Thymus (tissue), 11 donors: Measurements from ENCODE around the gene PLBD1. TPM values are rescaled to one million over a fixed set of nuclear protein-coding genes. Genes with fewer than 3 reads are reported as not detected.

ENCODE experiments used
- DNase-seq, 9 donors: peaks; one replicate each; pipeline ENCODE4 v3.0.0-alpha.2; 2013; ENCODE audit warnings: low spot score in 9 of 9, low read depth in 6 of 9, missing footprints in 1 of 9
- H3K27ac ChIP-seq, 2 donors: one replicate each; pipeline ENCODE4 v1.5.1; 2013; ENCODE audit warnings: control low read depth in 1 of 2, low read depth in 1 of 2, low read length in 1 of 2, mild to moderate bottlenecking in 1 of 2, moderate library complexity in 1 of 2
- H3K27me3 ChIP-seq, 2 donors: one replicate each; pipeline ENCODE4 v1.5.1; 2013; ENCODE audit warnings: low read length in 1 of 2; ENCODE audit not compliant: control insufficient read depth in 2 of 2, insufficient read depth in 1 of 2
- H3K36me3 ChIP-seq, 2 donors: one replicate each; pipeline ENCODE4 v1.5.1; 2013; ENCODE audit warnings: low read length in 1 of 2, mild to moderate bottlenecking in 1 of 2, moderate library complexity in 1 of 2; ENCODE audit not compliant: control insufficient read depth in 2 of 2, insufficient read depth in 2 of 2
- H3K4me1 ChIP-seq, 2 donors: one replicate each; pipeline ENCODE4 v1.5.1; 2013; ENCODE audit warnings: low read length in 2 of 2; ENCODE audit not compliant: control insufficient read depth in 2 of 2, insufficient read depth in 2 of 2
- H3K4me3 ChIP-seq, 2 donors: one replicate each; pipeline ENCODE4 v1.5.1; 2013; ENCODE audit warnings: low read length in 2 of 2, control low read depth in 1 of 2, mild to moderate bottlenecking in 1 of 2
- H3K9me3 ChIP-seq, 2 donors: one replicate each; pipeline ENCODE4 v1.5.1; 2013; ENCODE audit warnings: low read length in 1 of 2, mild to moderate bottlenecking in 1 of 2; ENCODE audit not compliant: control insufficient read depth in 2 of 2, insufficient read depth in 1 of 2
- WGBS: extraction: QIAGEN DNeasy Blood & Tissue Kit; methylation state at CpG from one replicate; pipeline ENCODE4 v1.1.7; 2013; 5-methylcytosine and 5-hydroxymethylcytosine counted together
- polyA plus RNA-seq: library from polyadenylated mRNA; stranded (reverse); fragments of 200-250 nt; gene quantifications from one replicate; pipeline ENCODE4 v1.2.3, GENCODE V29; 2013
- total RNA-seq: library from RNA; stranded (reverse); fragments of 120-200 nt; gene quantifications from one replicate; pipeline ENCODE4 v1.2.4, GENCODE V29; 2013
- donor health status: healthy.

Gene PLBD1
- total and polyA plus RNA-seq, 2 donors = 6.5 to 9.5 TPM

DNA sequence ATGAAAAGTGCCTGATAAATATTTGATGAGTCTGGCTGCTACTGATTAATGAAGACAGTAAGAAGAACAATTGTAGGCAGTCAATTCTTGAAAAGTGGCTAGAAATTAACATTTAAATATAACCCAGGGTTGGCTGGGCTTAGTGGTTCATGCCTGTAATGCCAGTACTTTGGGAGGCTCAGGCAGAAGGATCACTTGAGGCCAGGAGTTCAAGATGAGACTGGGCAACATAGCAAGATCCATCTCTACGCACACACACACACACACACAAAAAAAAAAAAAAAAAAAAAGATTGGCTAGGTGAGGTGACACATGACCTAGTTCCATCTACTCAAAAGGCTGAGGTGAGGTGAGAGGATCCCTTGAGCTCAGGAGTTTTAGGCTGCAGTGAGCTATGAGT, 7.9 kb upstream of the PLBD1 start:
- H3K27ac ChIP-seq = no peak overlapping the region
- DNase-seq = no peak

DNA sequence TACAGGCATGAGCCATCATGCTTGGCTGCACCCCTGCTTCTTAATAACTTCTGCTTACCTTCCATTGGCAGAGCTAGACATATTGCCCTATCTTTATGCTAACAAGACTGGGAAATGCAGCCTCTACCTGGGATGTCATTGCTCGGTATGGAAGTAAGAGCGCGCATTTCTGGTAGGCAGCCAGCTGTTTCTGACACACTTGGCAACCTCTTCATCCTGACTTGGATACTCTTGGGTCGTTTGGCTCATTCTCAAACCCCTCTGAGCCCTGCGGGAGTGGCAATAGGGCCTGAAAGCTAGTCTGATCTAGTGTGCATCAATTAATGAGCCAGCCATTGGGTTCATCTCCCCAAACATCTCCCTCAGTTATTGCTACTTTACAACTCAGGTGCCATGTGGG, 5.4 kb upstream of the PLBD1 start:
- no peak for DNase-seq
- no peaks in the 10 kb centered on the region for H3K9me3 ChIP-seq
- no peak overlapping the region for H3K4me3 ChIP-seq
- H3K27me3 ChIP-seq = peaks cover under 1 to 15% of the 10 kb centered on the region in 2 donors
- no peak overlapping the region for H3K27ac ChIP-seq
- no peaks in the 10 kb centered on the region for H3K36me3 ChIP-seq
- 95% methylated on average over 5 of the region's 5 CpGs for WGBS
- H3K4me1 ChIP-seq = no peaks in the 10 kb centered on the region

More for the DNA sequence above, 7.9 kb upstream of the PLBD1 start:
- Histone ChIP-seq H3K4me3 (no peak overlapping the region), H3K27me3 (no peaks in the 10 kb centered on the region), H3K36me3 (no peaks in the 10 kb centered on the region), H3K4me1 (no peaks in the 10 kb centered on the region), H3K9me3 (no peaks in the 10 kb centered on the region)
- 100% methylated on average over 1 of the region's 1 CpG for WGBS

DNA sequence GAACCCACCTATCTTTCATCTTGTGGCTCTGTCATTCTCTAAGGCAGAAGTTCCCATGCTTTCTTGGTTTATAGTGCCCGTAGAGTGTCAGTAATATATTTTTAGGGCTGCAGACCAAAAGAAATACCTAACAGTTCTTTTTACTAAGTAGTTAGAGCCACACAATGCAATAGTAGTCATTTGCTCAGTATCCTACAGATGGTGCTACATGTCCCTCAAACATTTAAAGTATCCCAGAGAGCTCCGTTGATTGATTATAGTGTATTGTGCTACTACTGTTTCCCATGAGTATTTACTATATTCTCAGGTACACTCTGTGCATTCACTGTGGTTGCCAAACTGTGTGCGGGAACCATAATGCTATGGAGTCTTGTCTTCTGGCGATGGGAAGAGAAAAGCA, 4.7 kb upstream of the PLBD1 start:
- Histone ChIP-seq H3K4me1 (no peaks in the 10 kb centered on the region), H3K27ac (no peak overlapping the region), H3K36me3 (no peaks in the 10 kb centered on the region), H3K4me3 (no peak overlapping the region), H3K9me3 (no peaks in the 10 kb centered on the region), H3K27me3 (peaks cover 8 to 22% of the 10 kb centered on the region in 2 donors)
- no peak for DNase-seq
- 85% methylated on average over 4 of the region's 4 CpGs for WGBS

DNA sequence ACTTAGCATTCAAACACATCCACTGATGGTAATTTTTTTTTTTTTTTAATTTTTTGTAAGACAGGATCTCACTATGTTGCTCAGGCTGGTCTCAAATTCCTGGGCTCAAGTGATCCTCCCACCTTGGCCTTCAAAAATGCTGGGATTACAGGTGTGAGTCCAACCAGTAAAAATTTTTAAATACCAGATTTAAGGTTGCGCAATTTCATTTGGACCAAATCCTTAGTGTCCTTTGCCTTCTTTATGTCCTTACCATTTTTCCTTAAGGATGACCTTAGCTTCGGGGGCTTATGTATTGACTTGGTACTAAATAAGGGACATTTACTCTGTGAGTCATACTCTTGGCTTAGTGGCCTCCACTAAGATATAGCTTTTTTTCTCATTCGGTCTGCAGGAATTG, 4.1 kb upstream of the PLBD1 start:
- no peak for DNase-seq
- H3K36me3 ChIP-seq = no peaks in the 10 kb centered on the region
- peaks cover 0 to 1% of the 10 kb centered on the region in 2 donors for H3K9me3 ChIP-seq
- H3K4me1 ChIP-seq = no peaks in the 10 kb centered on the region
- WGBS = 96% methylated on average over 3 of the region's 3 CpGs
- H3K27ac ChIP-seq = no peak overlapping the region
- no peak overlapping the region for H3K4me3 ChIP-seq
- peaks cover 14 to 29% of the 10 kb centered on the region in 2 donors for H3K27me3 ChIP-seq

DNA sequence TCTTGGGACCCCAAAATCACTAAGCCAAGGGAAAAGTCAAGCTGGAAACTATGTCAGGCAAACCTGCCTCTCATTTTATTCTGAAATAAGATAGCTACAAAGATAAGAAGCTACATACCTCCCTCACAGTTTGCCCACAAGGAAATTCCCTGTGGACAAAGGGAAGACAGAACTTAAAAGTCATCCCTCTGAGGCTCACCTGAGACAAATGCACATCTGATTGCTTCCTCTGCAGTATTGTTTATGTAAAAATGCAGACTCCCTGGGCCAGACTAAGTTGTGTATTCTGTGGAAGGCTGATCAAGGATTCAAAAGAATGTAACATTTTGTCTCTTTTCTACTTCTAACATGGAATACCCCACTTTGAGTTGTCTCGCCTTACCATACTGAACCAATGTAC, 2.5 kb upstream of the PLBD1 start:
- peaks cover 15 to 40% of the 10 kb centered on the region in 2 donors for H3K27me3 ChIP-seq
- DNase-seq = no peak
- H3K36me3 ChIP-seq = no peaks in the 10 kb centered on the region
- H3K4me1 ChIP-seq = no peaks in the 10 kb centered on the region
- H3K9me3 ChIP-seq = peaks cover 0 to 1% of the 10 kb centered on the region in 2 donors
- WGBS = 100% methylated on average over 1 of the region's 1 CpG
- no peak overlapping the region for H3K27ac ChIP-seq
- H3K4me3 ChIP-seq = no peak overlapping the region

DNA sequence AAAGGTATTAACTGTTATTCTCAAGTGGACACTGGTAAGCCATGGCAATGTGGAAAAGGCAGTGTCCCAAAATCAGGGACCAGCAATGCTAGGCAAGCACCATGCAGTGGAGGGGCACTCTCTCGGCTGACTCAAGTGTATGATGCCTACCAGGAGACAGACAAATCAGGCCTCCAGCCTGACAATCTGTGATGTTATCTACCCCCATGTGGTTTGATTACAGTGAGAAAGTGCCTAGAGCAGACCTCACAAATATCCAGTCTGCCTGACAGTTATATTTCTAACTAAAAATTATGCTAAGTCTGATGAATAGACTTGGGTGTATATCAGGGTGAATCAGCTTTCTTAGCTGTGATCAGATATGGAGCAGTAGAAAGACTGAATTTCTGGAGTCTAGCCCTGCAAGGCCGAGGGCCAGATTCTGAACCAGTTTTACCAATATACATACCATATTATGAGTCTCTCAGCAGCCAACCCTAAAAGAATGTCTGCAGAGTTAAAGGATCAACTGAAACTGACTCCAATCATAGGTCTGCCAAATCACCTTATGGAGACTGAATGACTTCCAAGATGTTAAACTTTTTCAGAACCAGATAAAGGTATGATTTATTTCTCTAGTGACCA, 3.2 kb downstream of the PLBD1 start:
- DNase-seq = no peak
- no peak overlapping the region for H3K27ac ChIP-seq
- no peaks in the 10 kb centered on the region for H3K36me3 ChIP-seq
- H3K4me1 ChIP-seq = no peaks in the 10 kb centered on the region
- H3K9me3 ChIP-seq = peaks cover 0 to 1% of the 10 kb centered on the region in 2 donors
- peaks cover 15 to 36% of the 10 kb centered on the region in 2 donors for H3K27me3 ChIP-seq
- WGBS = 95% methylated on average over 2 of the region's 2 CpGs
- no peak overlapping the region for H3K4me3 ChIP-seq

DNA sequence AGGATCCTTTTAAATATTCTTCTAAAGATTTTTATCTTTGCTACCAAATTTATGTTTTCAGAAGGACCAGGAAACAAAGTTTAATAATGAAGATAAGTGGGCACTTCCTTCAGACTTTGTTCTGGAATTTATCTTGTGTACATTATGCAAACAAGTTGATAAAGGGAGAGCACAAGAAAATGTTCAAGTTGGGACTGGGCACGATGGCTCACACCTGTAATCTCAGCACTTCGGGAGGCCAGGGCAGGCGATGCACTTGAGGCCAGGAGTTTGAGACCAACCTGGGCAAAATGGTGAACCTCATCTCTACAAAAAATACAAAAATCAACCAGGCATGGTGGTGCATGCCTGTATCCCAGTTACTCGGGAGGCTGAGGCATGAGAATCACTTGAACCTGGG, 4.6 kb downstream of the PLBD1 start:
- WGBS = 96% methylated on average over 4 of the region's 4 CpGs
- Histone ChIP-seq H3K27me3 (peaks cover 13 to 24% of the 10 kb centered on the region in 2 donors), H3K9me3 (peaks cover 0 to 1% of the 10 kb centered on the region in 2 donors), H3K27ac (no peak overlapping the region), H3K4me1 (no peaks in the 10 kb centered on the region), H3K4me3 (no peak overlapping the region), H3K36me3 (no peaks in the 10 kb centered on the region)
- DNase-seq = no peak

DNA sequence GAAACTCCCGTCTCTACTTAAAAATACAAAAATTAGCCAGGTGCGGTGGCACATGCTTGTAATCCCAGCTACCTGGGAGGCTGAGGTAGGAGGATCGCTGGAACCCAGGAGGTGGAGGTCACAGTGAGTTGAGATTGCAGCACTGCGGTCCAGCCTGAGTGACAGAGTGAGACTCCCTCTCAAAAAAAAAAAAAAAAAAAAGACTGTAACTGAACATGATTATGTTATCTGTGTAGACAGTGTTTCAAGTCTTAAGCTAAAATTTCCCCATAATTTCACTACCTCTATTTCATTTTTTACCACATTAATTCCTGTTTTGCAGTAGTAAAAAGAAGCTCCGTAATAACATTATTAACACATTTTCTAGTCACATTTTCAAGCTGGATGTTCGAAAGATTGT, 5.4 kb downstream of the PLBD1 start:
- no peak overlapping the region for H3K4me3 ChIP-seq
- no peak for DNase-seq
- H3K27me3 ChIP-seq = peaks cover 6 to 17% of the 10 kb centered on the region in 2 donors
- no peaks in the 10 kb centered on the region for H3K36me3 ChIP-seq
- no peaks in the 10 kb centered on the region for H3K4me1 ChIP-seq
- WGBS = 96% methylated on average over 6 of the region's 6 CpGs
- H3K27ac ChIP-seq = no peak overlapping the region
- H3K9me3 ChIP-seq = peaks cover 0 to 1% of the 10 kb centered on the region in 2 donors

DNA sequence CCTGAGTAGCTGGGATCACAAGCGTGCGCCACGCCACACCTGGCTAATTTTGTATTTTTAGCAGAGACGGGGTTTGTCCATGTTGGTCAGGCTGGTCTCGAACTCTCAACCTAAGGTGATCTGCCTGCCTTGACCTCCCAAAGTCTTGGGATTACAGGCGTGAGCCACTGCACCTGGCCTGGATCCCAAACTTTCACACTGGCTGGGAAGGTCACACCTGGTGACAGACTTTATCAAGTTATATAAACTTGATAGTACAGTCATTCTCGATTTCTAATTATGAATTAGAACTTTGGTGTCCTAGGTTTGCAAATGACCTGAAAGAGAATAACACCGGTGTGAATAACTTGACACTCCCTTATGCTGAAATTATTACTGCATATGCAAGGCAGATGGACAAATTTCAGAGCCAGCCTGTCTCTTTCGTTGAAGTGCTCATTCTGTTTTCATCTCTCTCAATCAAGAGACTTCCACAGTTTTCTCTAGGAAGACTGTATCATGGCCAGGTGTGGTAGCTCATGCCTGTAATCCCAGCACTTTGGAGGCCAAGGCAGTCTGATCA, 5.9 kb downstream of the PLBD1 start:
- H3K4me3 ChIP-seq = no peak overlapping the region
- H3K4me1 ChIP-seq = no peaks in the 10 kb centered on the region
- no peaks in the 10 kb centered on the region for H3K9me3 ChIP-seq
- WGBS = 97% methylated on average over 9 of the region's 9 CpGs
- H3K36me3 ChIP-seq = no peaks in the 10 kb centered on the region
- H3K27ac ChIP-seq = no peak overlapping the region
- no peak for DNase-seq
- H3K27me3 ChIP-seq = peaks cover under 1 to 12% of the 10 kb centered on the region in 2 donors
